PFSK-1 (cell line): ENCODE data around the gene UTP20.

ENCODE experiments used
- FOXP2 ChIP-seq: optimal IDR thresholded peaks from 2 replicates; pipeline ENCODE3; 2011; ENCODE audit warnings: borderline replicate concordance, control low read depth, inconsistent platforms; ENCODE audit not compliant: insufficient read depth; ENCODE audit errors: extremely low read length, extremely low read depth
- POLR2AphosphoS5 ChIP-seq: IDR thresholded peaks from 2 replicates; pipeline ENCODE4 v1.6.1; 2012; ENCODE audit warnings: low read depth, mild to moderate bottlenecking, control low read depth, low read length, moderate library complexity
- SIN3A ChIP-seq: IDR thresholded peaks from 2 replicates; pipeline ENCODE4 v1.6.1; 2012; ENCODE audit warnings: mild to moderate bottlenecking, low read length, moderate library complexity, borderline replicate concordance; ENCODE audit not compliant: insufficient read depth
- TAF1 ChIP-seq: IDR thresholded peaks from 2 replicates; pipeline ENCODE4 v1.6.1; 2012; ENCODE audit warnings: low read length, control low read depth, borderline replicate concordance; ENCODE audit not compliant: insufficient read depth
- TF ChIP-seq, protein P1 (sequence below), 2 experiments: IDR thresholded peaks; 2 replicates each; pipeline versions ENCODE4 v1.6.1 to v1.8.0; 2011 to 2012; ENCODE audit warnings: low read depth in 2 of 2, low read length in 2 of 2, control low read depth in 1 of 2, inconsistent platforms in 1 of 2, mild to moderate bottlenecking in 1 of 2, moderate library complexity in 1 of 2; ENCODE audit not compliant: insufficient read depth in 1 of 2

Gene UTP20

DNA sequence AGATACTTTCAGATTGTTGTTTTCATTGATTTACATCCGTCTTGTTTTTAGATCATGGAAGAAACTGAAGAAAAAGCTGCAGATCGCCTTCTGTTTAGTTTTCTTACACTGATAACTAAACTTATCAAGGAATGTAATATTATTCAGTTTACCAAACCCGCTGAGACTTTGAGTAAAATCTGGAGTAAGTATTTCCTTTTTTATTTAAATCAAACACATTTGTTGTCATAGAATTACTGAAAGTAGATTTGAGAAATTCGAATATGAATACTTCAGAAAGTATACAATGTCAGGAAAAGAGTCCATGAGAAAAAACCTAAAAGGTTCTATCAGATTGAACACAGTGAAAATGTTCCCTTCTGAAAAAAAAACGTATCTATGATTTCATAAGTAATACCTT is 95.7 kb downstream of the UTP20 start:
- TF ChIP-seq, protein P1, sequence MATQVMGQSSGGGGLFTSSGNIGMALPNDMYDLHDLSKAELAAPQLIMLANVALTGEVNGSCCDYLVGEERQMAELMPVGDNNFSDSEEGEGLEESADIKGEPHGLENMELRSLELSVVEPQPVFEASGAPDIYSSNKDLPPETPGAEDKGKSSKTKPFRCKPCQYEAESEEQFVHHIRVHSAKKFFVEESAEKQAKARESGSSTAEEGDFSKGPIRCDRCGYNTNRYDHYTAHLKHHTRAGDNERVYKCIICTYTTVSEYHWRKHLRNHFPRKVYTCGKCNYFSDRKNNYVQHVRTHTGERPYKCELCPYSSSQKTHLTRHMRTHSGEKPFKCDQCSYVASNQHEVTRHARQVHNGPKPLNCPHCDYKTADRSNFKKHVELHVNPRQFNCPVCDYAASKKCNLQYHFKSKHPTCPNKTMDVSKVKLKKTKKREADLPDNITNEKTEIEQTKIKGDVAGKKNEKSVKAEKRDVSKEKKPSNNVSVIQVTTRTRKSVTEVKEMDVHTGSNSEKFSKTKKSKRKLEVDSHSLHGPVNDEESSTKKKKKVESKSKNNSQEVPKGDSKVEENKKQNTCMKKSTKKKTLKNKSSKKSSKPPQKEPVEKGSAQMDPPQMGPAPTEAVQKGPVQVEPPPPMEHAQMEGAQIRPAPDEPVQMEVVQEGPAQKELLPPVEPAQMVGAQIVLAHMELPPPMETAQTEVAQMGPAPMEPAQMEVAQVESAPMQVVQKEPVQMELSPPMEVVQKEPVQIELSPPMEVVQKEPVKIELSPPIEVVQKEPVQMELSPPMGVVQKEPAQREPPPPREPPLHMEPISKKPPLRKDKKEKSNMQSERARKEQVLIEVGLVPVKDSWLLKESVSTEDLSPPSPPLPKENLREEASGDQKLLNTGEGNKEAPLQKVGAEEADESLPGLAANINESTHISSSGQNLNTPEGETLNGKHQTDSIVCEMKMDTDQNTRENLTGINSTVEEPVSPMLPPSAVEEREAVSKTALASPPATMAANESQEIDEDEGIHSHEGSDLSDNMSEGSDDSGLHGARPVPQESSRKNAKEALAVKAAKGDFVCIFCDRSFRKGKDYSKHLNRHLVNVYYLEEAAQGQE (IDR thresholded peaks at IDR 0.05; ENCODE audit: insufficient read depth in 1 of 2, low read depth in 2 of 2, low read length in 2 of 2) = no peak
- TF ChIP-seq TAF1 (no peak), SIN3A (no peak), FOXP2 (no peak), POLR2AphosphoS5 (no peak)

DNA sequence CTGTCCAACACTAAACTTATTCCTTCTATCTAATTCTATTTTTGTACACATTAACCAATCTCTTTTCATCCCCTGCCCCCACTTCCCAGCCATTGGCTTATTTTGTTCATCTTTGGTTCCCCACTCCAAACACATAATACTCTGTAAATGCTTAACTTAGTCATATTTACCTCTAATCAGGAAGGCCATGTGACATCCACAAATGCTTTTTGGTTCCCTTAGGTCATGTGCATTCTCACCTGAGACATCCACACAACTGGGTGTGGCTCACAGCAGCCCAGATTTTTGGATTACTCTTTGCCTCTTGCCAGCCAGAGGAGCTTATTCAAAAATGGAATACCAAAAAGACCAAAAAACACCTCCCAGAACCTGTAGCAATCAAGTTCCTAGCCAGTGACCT is 99.2 kb downstream of the UTP20 start:
- no peak for TF ChIP-seq FOXP2

DNA sequence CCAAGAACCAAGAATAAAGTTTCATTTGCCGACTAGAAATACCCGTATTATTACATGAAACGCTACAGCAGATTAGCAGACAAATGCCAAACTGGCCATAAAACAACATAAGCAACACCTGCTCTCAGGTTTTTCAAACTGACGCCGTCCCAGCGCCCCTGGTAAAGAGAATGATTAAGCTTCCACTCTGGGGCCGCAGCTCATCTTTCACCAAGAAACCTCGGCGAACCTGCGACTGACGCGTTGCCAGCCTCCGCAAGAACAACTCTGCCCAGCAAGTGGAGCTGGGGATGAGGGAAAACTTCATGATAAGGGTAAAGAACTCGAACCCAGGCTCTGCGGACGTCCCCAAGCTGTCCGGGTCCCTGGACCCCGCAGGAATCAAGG is 127.1 kb downstream of the UTP20 start:
- TF ChIP-seq POLR2AphosphoS5 (no peak), TAF1 (no peak), FOXP2 (no peak), SIN3A (no peak)
- TF ChIP-seq, protein P1 (IDR thresholded peaks at IDR 0.05; ENCODE audit: insufficient read depth in 1 of 2, low read depth in 2 of 2, low read length in 2 of 2) = no peak

DNA sequence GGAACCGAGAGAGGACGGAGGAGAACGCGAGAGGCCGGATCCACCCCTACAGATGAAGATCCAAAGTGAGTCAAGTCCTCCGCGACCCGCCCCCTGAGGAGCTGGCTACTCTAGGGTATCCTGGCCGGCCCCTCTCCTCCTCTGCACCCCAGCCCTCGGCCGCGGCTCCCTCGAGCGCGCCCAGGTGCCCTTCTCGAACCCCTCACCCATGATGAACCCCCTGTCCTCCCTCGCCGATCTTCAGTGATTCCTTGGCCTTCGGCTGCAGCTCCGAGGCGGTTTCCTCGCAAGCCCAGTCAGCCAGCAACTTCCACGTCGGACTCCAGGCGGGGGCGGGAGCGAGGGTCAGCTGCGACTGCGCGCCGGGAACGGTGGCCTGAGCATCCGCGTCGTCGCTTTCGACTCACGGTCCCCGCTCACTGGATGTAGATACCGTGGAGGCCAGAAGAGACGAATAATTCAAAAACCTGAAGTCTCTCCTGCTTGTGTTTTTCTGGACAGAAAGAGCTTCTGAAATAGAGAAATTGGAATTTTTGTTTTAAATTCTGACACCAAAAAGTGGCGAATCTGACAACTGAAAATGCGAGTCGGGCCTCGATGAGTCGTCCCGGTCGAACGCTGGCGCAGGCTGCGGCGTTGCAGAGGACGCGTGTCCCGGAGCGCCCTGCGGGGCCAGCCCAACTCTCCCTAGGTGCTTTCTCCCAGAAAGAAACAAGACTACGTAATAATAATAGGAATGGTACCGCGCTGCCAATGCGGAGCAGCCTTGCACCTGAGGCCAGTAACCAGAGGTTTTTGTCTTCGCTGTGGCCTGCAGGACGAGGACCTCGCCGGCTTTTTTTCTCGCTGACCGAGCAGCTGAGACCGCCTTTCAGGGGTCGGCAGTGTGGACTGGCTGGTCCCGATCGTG is 127.8 kb downstream of the UTP20 start, which contains the start of gene ARL1:
ARL1 (minus strand) TSS at position 337 of the 910 bp plus-strand sequence; CDS start at position 210, 127 bp downstream.
- peak; percentile 85; the same call in 1 of the 2 replicates for TF ChIP-seq TAF1
- peak; percentile 53; the same call in 1 of the 2 replicates for TF ChIP-seq SIN3A
- peak; percentile 36 for TF ChIP-seq FOXP2
- TF ChIP-seq POLR2AphosphoS5 = peak; percentile 78; the same call in 1 of the 2 replicates
- TF ChIP-seq, protein P1 (IDR thresholded peaks at IDR 0.05; ENCODE audit: insufficient read depth in 1 of 2, low read depth in 2 of 2, low read length in 2 of 2) = 0 out of 4 replicates have a peak, but pooled peaks of 1 of the 2 experiments have one; percentile 7

DNA sequence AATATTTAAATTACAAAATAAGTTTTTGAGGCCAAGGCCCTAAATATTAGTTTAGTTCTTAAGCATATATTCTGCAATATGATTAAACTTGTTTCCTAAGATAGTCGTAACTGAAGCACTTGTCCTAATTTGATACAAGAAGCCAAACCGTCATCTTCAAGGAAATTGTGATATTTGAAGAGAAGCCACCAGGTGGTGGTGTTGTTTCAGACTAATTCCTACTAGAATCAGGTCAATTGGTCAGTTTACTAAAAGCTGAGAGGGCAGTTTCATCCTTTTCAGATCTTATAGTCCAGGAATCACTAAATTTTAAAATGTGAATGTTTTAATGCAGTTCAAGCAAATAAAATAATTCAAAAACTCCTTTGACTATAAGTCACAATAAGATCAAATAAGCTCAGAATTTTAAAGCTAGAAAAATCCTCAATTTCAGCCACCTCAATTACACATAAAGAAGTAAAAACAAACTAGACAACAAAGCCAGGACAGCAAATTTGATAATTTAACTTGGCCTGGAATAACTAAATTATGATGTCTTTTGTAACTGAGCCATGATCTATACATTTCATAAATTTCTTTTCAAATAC is 134.7 kb downstream of the UTP20 start:
- no peak for TF ChIP-seq POLR2AphosphoS5
- TF ChIP-seq TAF1 = no peak
- no peak for TF ChIP-seq SIN3A
- TF ChIP-seq, protein P1 (IDR thresholded peaks at IDR 0.05; ENCODE audit: insufficient read depth in 1 of 2, low read depth in 2 of 2, low read length in 2 of 2) = no peak
- TF ChIP-seq FOXP2 = no peak
